ENCODE results near the gene OR2A5. TPM values are rescaled to one million over a fixed set of nuclear protein-coding genes. Genes with fewer than 3 reads are reported as not detected.
"Not testable (repeated sequence)": the region's sequence is repeated elsewhere in the genome, so short reads cannot be mapped to it uniquely, and the experiment has no call there.

OR2A5 gene
- total RNA-seq, 1 donor from 2014 or later: not detected

DNA sequence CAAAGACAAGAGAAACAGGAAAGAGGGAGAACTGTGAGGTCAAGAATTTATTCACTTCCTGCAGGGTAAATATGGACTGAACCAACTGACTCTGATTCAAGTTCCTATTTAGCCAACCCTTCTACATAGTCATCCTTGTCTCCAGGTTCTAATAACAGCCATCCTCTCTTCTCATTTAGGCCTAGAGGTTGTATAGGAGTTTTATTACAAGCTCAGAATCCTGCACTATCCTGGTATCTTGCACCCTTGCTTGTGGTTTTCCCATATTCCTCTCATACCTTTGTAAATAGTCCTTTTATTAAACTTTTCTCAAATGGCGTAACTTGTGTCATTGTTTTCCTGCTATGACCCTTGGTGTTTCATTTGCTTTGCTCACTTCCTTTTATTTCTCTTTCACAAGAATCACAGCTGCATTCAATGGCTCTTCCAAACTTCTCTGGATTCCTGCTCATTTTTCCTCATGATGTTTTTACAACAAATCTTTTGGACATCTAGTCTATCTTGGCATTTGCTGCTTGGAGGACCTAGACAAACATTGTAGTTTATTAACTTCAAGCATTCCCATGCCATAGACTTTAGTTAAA is 12.4 kb upstream of the OR2A5 start:
- H3K27me3 ChIP-seq (ENCODE audit: control insufficient read depth, insufficient read depth, low read length): no peaks in the 10 kb centered on the region
- TF ChIP-seq, protein P1, sequence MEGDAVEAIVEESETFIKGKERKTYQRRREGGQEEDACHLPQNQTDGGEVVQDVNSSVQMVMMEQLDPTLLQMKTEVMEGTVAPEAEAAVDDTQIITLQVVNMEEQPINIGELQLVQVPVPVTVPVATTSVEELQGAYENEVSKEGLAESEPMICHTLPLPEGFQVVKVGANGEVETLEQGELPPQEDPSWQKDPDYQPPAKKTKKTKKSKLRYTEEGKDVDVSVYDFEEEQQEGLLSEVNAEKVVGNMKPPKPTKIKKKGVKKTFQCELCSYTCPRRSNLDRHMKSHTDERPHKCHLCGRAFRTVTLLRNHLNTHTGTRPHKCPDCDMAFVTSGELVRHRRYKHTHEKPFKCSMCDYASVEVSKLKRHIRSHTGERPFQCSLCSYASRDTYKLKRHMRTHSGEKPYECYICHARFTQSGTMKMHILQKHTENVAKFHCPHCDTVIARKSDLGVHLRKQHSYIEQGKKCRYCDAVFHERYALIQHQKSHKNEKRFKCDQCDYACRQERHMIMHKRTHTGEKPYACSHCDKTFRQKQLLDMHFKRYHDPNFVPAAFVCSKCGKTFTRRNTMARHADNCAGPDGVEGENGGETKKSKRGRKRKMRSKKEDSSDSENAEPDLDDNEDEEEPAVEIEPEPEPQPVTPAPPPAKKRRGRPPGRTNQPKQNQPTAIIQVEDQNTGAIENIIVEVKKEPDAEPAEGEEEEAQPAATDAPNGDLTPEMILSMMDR (IDR thresholded peaks at IDR 0.05; ENCODE audit: insufficient read depth, low read length, severe bottlenecking): no peak
- H3K4me3 ChIP-seq (ENCODE audit: low read depth, low read length): no peak overlapping the region
- DNase-seq (ENCODE audit: low read depth): no peak
- no peak for FAIRE-seq
- no peaks in the 10 kb centered on the region for H3K36me3 ChIP-seq (ENCODE audit: control insufficient read depth, insufficient read depth, low read length)

DNA sequence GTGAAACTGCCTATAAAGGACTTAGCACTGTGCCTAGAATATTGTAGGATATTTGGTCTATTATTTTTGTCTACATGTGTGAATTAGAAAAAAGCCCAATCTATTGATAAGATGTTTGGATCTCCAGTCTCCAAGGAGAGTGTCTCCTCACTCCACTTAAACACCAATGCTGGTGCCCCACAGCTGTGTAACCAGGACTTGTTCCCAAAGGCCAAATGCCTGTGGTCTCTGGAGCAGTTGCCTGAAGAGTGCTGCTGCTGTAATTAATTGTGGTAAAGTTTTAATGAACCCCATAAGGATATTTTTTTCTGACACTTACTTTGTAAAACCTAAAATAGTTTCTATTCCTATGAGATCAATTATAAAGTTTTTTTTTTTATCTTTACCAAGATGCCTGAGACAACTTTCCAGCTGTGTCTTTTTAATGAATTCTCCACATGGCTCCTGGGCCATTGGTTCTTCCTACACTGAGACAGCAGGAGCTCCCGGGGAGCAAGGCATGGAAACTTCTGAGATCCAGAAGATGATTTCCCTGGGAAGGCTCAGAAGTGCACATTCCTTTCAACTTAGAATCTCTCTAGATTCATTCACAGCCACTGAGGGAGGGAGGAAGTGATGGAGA is 11.2 kb upstream of the OR2A5 start:
- Histone ChIP-seq H3K27me3 (ENCODE audit: control insufficient read depth, insufficient read depth, low read length) (no peaks in the 10 kb centered on the region), H3K36me3 (ENCODE audit: control insufficient read depth, insufficient read depth, low read length) (no peaks in the 10 kb centered on the region), H3K4me3 (ENCODE audit: low read depth, low read length) (no peak overlapping the region)
- DNase-seq (ENCODE audit: low read depth) (no peak), FAIRE-seq (no peak)
- TF ChIP-seq, protein P1 (IDR thresholded peaks at IDR 0.05; ENCODE audit: insufficient read depth, low read length, severe bottlenecking): no peak

DNA sequence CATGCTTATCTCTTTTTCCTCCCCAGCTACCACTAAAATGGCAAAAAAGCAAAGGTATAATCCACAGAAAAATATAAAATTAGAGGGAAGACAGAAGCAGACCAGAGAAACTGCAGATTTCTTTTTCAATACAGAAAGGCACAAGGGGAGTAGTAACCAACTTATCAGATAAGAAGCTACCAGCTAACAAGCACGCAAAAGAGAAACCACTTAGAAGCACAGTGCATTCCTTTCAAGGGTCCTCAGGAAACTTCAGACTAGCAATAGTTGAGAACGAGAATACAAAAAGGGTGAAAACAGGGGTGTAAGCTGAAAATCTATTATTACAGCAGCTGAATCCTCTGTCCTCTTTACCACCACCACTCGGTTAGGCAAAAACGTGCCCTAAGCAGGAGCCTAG is 9.9 kb upstream of the OR2A5 start:
- H3K36me3 ChIP-seq (ENCODE audit: control insufficient read depth, insufficient read depth, low read length): no peaks in the 10 kb centered on the region

DNA sequence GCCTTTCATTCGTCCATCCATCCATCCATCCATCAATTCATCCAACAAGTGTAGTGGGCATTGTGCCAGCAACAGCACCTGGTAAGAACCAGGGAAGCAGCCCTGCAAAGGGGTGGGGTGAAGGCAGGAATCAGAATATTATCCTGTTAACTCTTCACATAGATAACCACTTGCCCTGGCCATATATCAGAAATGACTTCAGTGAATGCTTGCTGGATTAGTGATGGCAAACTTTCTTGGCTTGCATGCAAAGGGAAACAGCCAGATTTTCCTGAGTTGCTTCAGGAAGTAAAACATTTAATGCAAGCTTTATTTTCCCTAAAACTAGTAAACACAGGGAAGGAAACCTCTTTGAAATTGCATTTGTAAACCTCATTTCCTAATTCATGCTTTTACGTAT is 743 bp downstream of the OR2A5 start:
- no peaks in the 10 kb centered on the region for H3K27me3 ChIP-seq (ENCODE audit: control insufficient read depth, insufficient read depth, low read length)
- TF ChIP-seq, protein P1 (IDR thresholded peaks at IDR 0.05; ENCODE audit: insufficient read depth, low read length, severe bottlenecking): no peak
- no peak for DNase-seq (ENCODE audit: low read depth)
- FAIRE-seq: no peak
- no peak overlapping the region for H3K4me3 ChIP-seq (ENCODE audit: low read depth, low read length)
- H3K36me3 ChIP-seq (ENCODE audit: control insufficient read depth, insufficient read depth, low read length): no peaks in the 10 kb centered on the region

More for the DNA sequence above, 9.9 kb upstream of the OR2A5 start:
- DNase-seq (ENCODE audit: low read depth): no peak
- Histone ChIP-seq H3K4me3 (ENCODE audit: low read depth, low read length) (no peak overlapping the region), H3K27me3 (ENCODE audit: control insufficient read depth, insufficient read depth, low read length) (no peaks in the 10 kb centered on the region)
- no peak for FAIRE-seq
- TF ChIP-seq, protein P1 (IDR thresholded peaks at IDR 0.05; ENCODE audit: insufficient read depth, low read length, severe bottlenecking): no peak

DNA sequence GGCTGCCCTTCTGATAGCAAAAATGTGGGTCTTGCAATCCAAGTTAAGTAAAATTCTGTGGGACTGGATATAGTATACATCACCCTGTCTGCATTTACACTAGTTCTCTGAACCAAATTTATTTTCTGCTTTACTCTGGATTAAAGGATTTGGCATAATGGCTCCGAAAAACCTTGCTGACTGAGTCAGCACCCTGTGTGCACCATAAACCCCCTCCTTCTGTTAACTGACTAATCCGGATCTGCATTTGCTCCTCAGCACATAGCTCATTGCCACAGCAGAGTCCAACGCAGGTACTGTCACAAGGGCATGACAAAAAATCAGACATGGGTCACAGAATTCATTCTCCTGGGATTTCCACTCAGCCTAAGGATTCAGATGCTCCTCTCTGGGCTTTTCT is 1.3 kb downstream of the OR2A5 start:
- TF ChIP-seq, protein P1 (IDR thresholded peaks at IDR 0.05; ENCODE audit: insufficient read depth, low read length, severe bottlenecking): no peak
- Histone ChIP-seq H3K27me3 (ENCODE audit: control insufficient read depth, insufficient read depth, low read length) (no peaks in the 10 kb centered on the region), H3K4me3 (ENCODE audit: low read depth, low read length) (no peak overlapping the region), H3K36me3 (ENCODE audit: control insufficient read depth, insufficient read depth, low read length) (no peaks in the 10 kb centered on the region)
- DNase-seq (ENCODE audit: low read depth) (no peak), FAIRE-seq (no peak)

DNA sequence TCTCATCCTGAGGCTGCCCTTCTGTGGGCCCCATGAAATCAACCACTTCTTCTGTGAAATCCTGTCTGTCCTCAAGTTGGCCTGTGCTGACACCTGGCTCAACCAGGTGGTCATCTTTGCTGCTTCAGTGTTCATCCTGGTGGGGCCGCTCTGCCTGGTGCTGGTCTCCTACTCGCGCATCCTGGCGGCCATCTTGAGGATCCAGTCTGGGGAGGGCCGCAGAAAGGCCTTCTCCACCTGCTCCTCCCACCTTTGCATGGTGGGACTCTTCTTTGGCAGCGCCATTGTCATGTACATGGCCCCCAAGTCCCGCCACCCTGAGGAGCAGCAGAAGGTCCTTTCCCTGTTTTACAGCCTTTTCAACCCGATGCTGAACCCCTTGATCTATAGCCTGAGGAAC is 2.1 kb downstream of the OR2A5 start:
- H3K36me3 ChIP-seq (ENCODE audit: control insufficient read depth, insufficient read depth, low read length); FAIRE-seq; DNase-seq (ENCODE audit: low read depth); H3K27me3 ChIP-seq (ENCODE audit: control insufficient read depth, insufficient read depth, low read length); H3K4me3 ChIP-seq (ENCODE audit: low read depth, low read length): not testable (repeated sequence)

Measured in bronchial epithelial cell (primary cell).